ENCODE results near the gene PAK6.

Gene PAK6

GRCh38 chr15:40241269-40242212 lies 2.7 kb downstream of the PAK6 start:
- Histone ChIP-seq H3K27me3 (ENCODE audit: control insufficient read depth in 1 of 2, insufficient read depth in 2 of 2, low read length in 2 of 2) (peaks cover 4 to 11% of the 10 kb centered on the region in 2 donors), H3K9ac (ENCODE audit: low read depth in 1 of 2, low read length in 2 of 2) (no peak overlapping the region), H3K36me3 (ENCODE audit: control insufficient read depth in 1 of 2, insufficient read depth in 2 of 2, low read length in 2 of 2) (no peaks in the 10 kb centered on the region), H3K9me3 (ENCODE audit: control insufficient read depth in 1 of 2, low read length in 2 of 2) (no peaks in the 10 kb centered on the region), H3K27ac (ENCODE audit: low read depth, low read length) (no peak overlapping the region), H3K4me3 (ENCODE audit: low read depth in 1 of 2, low read length in 2 of 2) (no peak overlapping the region), H3K4me1 (ENCODE audit: control insufficient read depth in 1 of 2, insufficient read depth in 2 of 2, low read length in 2 of 2) (peaks cover 0 to 6% of the 10 kb centered on the region in 2 donors)

- Histone ChIP-seq H3K4me3 (ENCODE audit: low read depth in 1 of 2, low read length in 2 of 2) (no peak overlapping the region), H3K9ac (ENCODE audit: low read depth in 1 of 2, low read length in 2 of 2) (no peak overlapping the region), H3K27me3 (ENCODE audit: control insufficient read depth in 1 of 2, insufficient read depth in 2 of 2, low read length in 2 of 2) (peaks cover 4 to 11% of the 10 kb centered on the region in 2 donors), H3K27ac (ENCODE audit: low read depth, low read length) (no peak overlapping the region), H3K9me3 (ENCODE audit: control insufficient read depth in 1 of 2, low read length in 2 of 2) (no peaks in the 10 kb centered on the region), H3K36me3 (ENCODE audit: control insufficient read depth in 1 of 2, insufficient read depth in 2 of 2, low read length in 2 of 2) (no peaks in the 10 kb centered on the region), H3K4me1 (ENCODE audit: control insufficient read depth in 1 of 2, insufficient read depth in 2 of 2, low read length in 2 of 2) (peaks cover 0 to 6% of the 10 kb centered on the region in 2 donors)
Observed at GRCh38 chr15:40242213-40242599, 3.3 kb downstream of the PAK6 start.

- no peaks in the 10 kb centered on the region for H3K9me3 ChIP-seq (ENCODE audit: control insufficient read depth in 1 of 2, low read length in 2 of 2)
- H3K36me3 ChIP-seq (ENCODE audit: control insufficient read depth in 1 of 2, insufficient read depth in 2 of 2, low read length in 2 of 2) = no peaks in the 10 kb centered on the region
- no peak overlapping the region for H3K4me3 ChIP-seq (ENCODE audit: low read depth in 1 of 2, low read length in 2 of 2)
- H3K27ac ChIP-seq (ENCODE audit: low read depth, low read length) = no peak overlapping the region
- H3K27me3 ChIP-seq (ENCODE audit: control insufficient read depth in 1 of 2, insufficient read depth in 2 of 2, low read length in 2 of 2) = peaks cover 4 to 11% of the 10 kb centered on the region in 2 donors
- H3K9ac ChIP-seq (ENCODE audit: low read depth in 1 of 2, low read length in 2 of 2) = no peak overlapping the region
- H3K4me1 ChIP-seq (ENCODE audit: control insufficient read depth in 1 of 2, insufficient read depth in 2 of 2, low read length in 2 of 2) = peaks cover 0 to 6% of the 10 kb centered on the region in 2 donors
Observed at GRCh38 chr15:40242601-40243000, 3.7 kb downstream of the PAK6 start.

- Histone ChIP-seq H3K27ac (ENCODE audit: low read depth, low read length) (no peak overlapping the region), H3K9me3 (ENCODE audit: control insufficient read depth in 1 of 2, low read length in 2 of 2) (no peaks in the 10 kb centered on the region), H3K9ac (ENCODE audit: low read depth in 1 of 2, low read length in 2 of 2) (no peak overlapping the region), H3K36me3 (ENCODE audit: control insufficient read depth in 1 of 2, insufficient read depth in 2 of 2, low read length in 2 of 2) (no peaks in the 10 kb centered on the region), H3K27me3 (ENCODE audit: control insufficient read depth in 1 of 2, insufficient read depth in 2 of 2, low read length in 2 of 2) (peaks cover 4 to 11% of the 10 kb centered on the region in 2 donors), H3K4me3 (ENCODE audit: low read depth in 1 of 2, low read length in 2 of 2) (no peak overlapping the region), H3K4me1 (ENCODE audit: control insufficient read depth in 1 of 2, insufficient read depth in 2 of 2, low read length in 2 of 2) (peaks cover 0 to 6% of the 10 kb centered on the region in 2 donors)
Observed at GRCh38 chr15:40243126-40243810, 4.4 kb downstream of the PAK6 start.

GRCh38 chr15:40244961-40245523 lies 6.2 kb downstream of the PAK6 start:
- Histone ChIP-seq H3K4me3 (ENCODE audit: low read depth in 1 of 2, low read length in 2 of 2) (no peak overlapping the region), H3K4me1 (ENCODE audit: control insufficient read depth in 1 of 2, insufficient read depth in 2 of 2, low read length in 2 of 2) (no peaks in the 10 kb centered on the region), H3K9me3 (ENCODE audit: control insufficient read depth in 1 of 2, low read length in 2 of 2) (no peaks in the 10 kb centered on the region), H3K36me3 (ENCODE audit: control insufficient read depth in 1 of 2, insufficient read depth in 2 of 2, low read length in 2 of 2) (no peaks in the 10 kb centered on the region), H3K9ac (ENCODE audit: low read depth in 1 of 2, low read length in 2 of 2) (no peak overlapping the region), H3K27me3 (ENCODE audit: control insufficient read depth in 1 of 2, insufficient read depth in 2 of 2, low read length in 2 of 2) (peaks cover 0 to 2% of the 10 kb centered on the region in 2 donors), H3K27ac (ENCODE audit: low read depth, low read length) (no peak overlapping the region)

- no peak overlapping the region for H3K27ac ChIP-seq (ENCODE audit: low read depth, low read length)
Observed at GRCh38 chr15:40245666-40246450, 7.0 kb downstream of the PAK6 start.

GRCh38 chr15:40246496-40247280 lies 7.8 kb downstream of the PAK6 start:
- H3K9ac ChIP-seq (ENCODE audit: low read depth in 1 of 2, low read length in 2 of 2) = no peak overlapping the region
- H3K9me3 ChIP-seq (ENCODE audit: control insufficient read depth in 1 of 2, low read length in 2 of 2) = no peaks in the 10 kb centered on the region
- no peak overlapping the region for H3K4me3 ChIP-seq (ENCODE audit: low read depth in 1 of 2, low read length in 2 of 2)
- H3K4me1 ChIP-seq (ENCODE audit: control insufficient read depth in 1 of 2, insufficient read depth in 2 of 2, low read length in 2 of 2) = no peaks in the 10 kb centered on the region
- no peak overlapping the region for H3K27ac ChIP-seq (ENCODE audit: low read depth, low read length)
- H3K27me3 ChIP-seq (ENCODE audit: control insufficient read depth in 1 of 2, insufficient read depth in 2 of 2, low read length in 2 of 2) = no peaks in the 10 kb centered on the region
- H3K36me3 ChIP-seq (ENCODE audit: control insufficient read depth in 1 of 2, insufficient read depth in 2 of 2, low read length in 2 of 2) = no peaks in the 10 kb centered on the region

More at GRCh38 chr15:40245666-40246450, 7.0 kb downstream of the PAK6 start:
- Histone ChIP-seq H3K9me3 (ENCODE audit: control insufficient read depth in 1 of 2, low read length in 2 of 2) (no peaks in the 10 kb centered on the region), H3K4me3 (ENCODE audit: low read depth in 1 of 2, low read length in 2 of 2) (no peak overlapping the region), H3K4me1 (ENCODE audit: control insufficient read depth in 1 of 2, insufficient read depth in 2 of 2, low read length in 2 of 2) (no peaks in the 10 kb centered on the region), H3K36me3 (ENCODE audit: control insufficient read depth in 1 of 2, insufficient read depth in 2 of 2, low read length in 2 of 2) (no peaks in the 10 kb centered on the region), H3K9ac (ENCODE audit: low read depth in 1 of 2, low read length in 2 of 2) (no peak overlapping the region), H3K27me3 (ENCODE audit: control insufficient read depth in 1 of 2, insufficient read depth in 2 of 2, low read length in 2 of 2) (no peaks in the 10 kb centered on the region)

DNA sequence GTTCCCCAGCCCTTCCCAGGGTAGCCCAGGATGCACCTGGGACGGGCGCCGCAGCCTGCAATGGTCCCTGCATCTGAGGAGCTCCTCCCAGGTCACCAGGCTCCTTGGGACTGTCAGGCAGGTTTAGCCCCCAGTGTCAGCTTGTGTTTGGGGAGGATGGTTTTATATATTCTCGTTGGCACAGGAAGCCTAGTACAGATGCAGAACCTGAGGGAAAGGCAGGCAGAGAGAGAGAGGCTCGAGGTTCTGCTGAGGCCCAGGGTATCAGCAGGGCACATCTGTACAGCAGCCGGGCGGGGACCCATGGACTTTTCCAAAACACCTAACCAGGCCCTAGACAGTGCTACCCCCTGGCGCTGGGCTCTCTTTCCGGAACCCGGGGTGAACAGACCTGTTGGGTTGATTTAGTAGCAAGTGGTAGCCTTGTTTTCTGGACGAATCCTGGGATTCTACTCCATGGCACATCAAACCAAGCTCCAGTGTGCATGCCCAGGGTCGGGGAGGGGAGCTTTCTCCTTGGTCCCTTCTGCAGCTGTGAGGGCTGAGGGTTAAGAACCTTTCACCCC lies 8.6 kb downstream of the PAK6 start:
- H3K4me3 ChIP-seq (ENCODE audit: low read depth in 1 of 2, low read length in 2 of 2) = no peak overlapping the region
- no peak overlapping the region for H3K9ac ChIP-seq (ENCODE audit: low read depth in 1 of 2, low read length in 2 of 2)
- H3K36me3 ChIP-seq (ENCODE audit: control insufficient read depth in 1 of 2, insufficient read depth in 2 of 2, low read length in 2 of 2) = no peaks in the 10 kb centered on the region
- no peaks in the 10 kb centered on the region for H3K9me3 ChIP-seq (ENCODE audit: control insufficient read depth in 1 of 2, low read length in 2 of 2)
- H3K27me3 ChIP-seq (ENCODE audit: control insufficient read depth in 1 of 2, insufficient read depth in 2 of 2, low read length in 2 of 2) = no peaks in the 10 kb centered on the region
- H3K27ac ChIP-seq (ENCODE audit: low read depth, low read length) = no peak overlapping the region
- H3K4me1 ChIP-seq (ENCODE audit: control insufficient read depth in 1 of 2, insufficient read depth in 2 of 2, low read length in 2 of 2) = no peaks in the 10 kb centered on the region

Measured in duodenal mucosa (tissue), 2 donors.